Panc1 (cell line): ENCODE measurements around the gene GNG7. TPM values are rescaled to one million over a fixed set of nuclear protein-coding genes. Genes with fewer than 3 reads are reported as not detected.

ENCODE experiments used
- ATAC-seq: fragments of 200-7000 bp; cut with Tn5 transposase; 2 replicates; pipeline ENCODE4 v1.9.1; 2020; ENCODE audit warnings: mild to moderate bottlenecking, moderate library complexity
- BruUV-seq: library from RNA; stranded (reverse); fragments of 400-500 nt; replicated peaks from 2 replicates; lab custom pipeline; 2021; lab: Mats Ljungman, UMichigan
- CTCF ChIA-PET: fragments of 300-600 bp; sonication (Branson Sonifier 250); formaldehyde crosslinking; loops from one replicate; lab custom pipeline; 2022; ENCODE audit warnings: antibody characterized with exemption; lab: Charles Lee
- POLR2A ChIA-PET: fragments of 300-600 bp; sonication (Branson Sonifier 250); formaldehyde crosslinking; loops from one replicate; lab custom pipeline; 2022; ENCODE audit warnings: antibody characterized with exemption; lab: Charles Lee
- DNase-seq: peaks from one replicate; pipeline ENCODE4 v3.0.0-alpha.2; 2010; ENCODE audit warnings: low read depth, low spot score
- H3K27ac ChIP-seq: 2 replicates; pipeline ENCODE4 v1.5.1; 2011; ENCODE audit warnings: mild to moderate bottlenecking, low read length, inconsistent platforms
- H3K27me3 ChIP-seq: fragments of 200-500 bp; sonication (Bioruptor generic); 2 replicates; pipeline ENCODE4 v1.6.0; 2014; ENCODE audit warnings: low read length, inconsistent platforms; ENCODE audit not compliant: control insufficient read depth, insufficient read depth
- H3K36me3 ChIP-seq: fragments of 200-500 bp; sonication (Bioruptor generic); 2 replicates; pipeline ENCODE4 v1.5.1; 2014; ENCODE audit warnings: inconsistent platforms, mild to moderate bottlenecking, low read length, moderate library complexity; ENCODE audit not compliant: control insufficient read depth, insufficient read depth
- H3K4me1 ChIP-seq: 2 replicates; pipeline ENCODE4 v1.5.1; 2011; ENCODE audit warnings: inconsistent platforms, mild to moderate bottlenecking, low read length, moderate library complexity; ENCODE audit not compliant: control insufficient read depth, insufficient read depth
- H3K4me3 ChIP-seq, 2 experiments: 2 replicates each; pipeline ENCODE4 v1.5.1; 2011 to 2012; ENCODE audit warnings: low read depth in 2 of 2, low read length in 2 of 2, mild to moderate bottlenecking in 2 of 2, inconsistent platforms in 1 of 2, moderate library complexity in 1 of 2
- H3K9me3 ChIP-seq: fragments of 200-500 bp; sonication (Bioruptor generic); 2 replicates; pipeline ENCODE4 v1.5.1; 2014; ENCODE audit warnings: low read depth, mild to moderate bottlenecking, inconsistent platforms, low read length, moderate library complexity; ENCODE audit not compliant: control insufficient read depth, insufficient read depth
- POLR2AphosphoS5 ChIP-seq: IDR thresholded peaks from 2 replicates; pipeline ENCODE4 v1.6.1; 2012; ENCODE audit warnings: mild to moderate bottlenecking, low read depth, low read length, moderate library complexity
- TCF7L2 ChIP-seq: IDR thresholded peaks from 2 replicates; pipeline ENCODE4 v1.6.1; 2011; ENCODE audit warnings: mild to moderate bottlenecking, low read depth, low read length, inconsistent platforms
- in situ Hi-C: cut with HindIII; loops from 2 replicates; pipeline ENCODE4 v1.10.0; 2016; ENCODE audit warnings: low sequenced_read_pairs, low pct_unique_long_range_greater_than_20kb
- intact Hi-C: fragments of 100-400 bp; cut with micrococcal nuclease; formaldehyde crosslinking; loops from one replicate; pipeline ENCODE4 v1.10.0; 2022; ENCODE audit not compliant: unreplicated experiment
- total RNA-seq: library from RNA; stranded (reverse); gene quantifications from one replicate; pipeline ENCODE4 v1.2.1, GENCODE V29; 2021; ENCODE audit not compliant: unreplicated experiment
- TF ChIP-seq, protein P1 (sequence below): fragments of 450-650 bp; IDR thresholded peaks from 2 replicates; pipeline ENCODE4 v1.5.1; 2017; ENCODE audit warnings: mild to moderate bottlenecking
- TF ChIP-seq, protein P2 (sequence below), 2 experiments: IDR thresholded peaks; 2 replicates each; pipeline ENCODE4 v1.6.1; 2011 to 2012; ENCODE audit warnings: low read depth in 2 of 2, control low read depth in 1 of 2, low read length in 1 of 2, mild to moderate bottlenecking in 1 of 2, moderate library complexity in 1 of 2; ENCODE audit not compliant: insufficient read depth in 1 of 2

GNG7 gene
- total RNA-seq, 1 experiment from 2014 or later: 0.74 TPM

DNA sequence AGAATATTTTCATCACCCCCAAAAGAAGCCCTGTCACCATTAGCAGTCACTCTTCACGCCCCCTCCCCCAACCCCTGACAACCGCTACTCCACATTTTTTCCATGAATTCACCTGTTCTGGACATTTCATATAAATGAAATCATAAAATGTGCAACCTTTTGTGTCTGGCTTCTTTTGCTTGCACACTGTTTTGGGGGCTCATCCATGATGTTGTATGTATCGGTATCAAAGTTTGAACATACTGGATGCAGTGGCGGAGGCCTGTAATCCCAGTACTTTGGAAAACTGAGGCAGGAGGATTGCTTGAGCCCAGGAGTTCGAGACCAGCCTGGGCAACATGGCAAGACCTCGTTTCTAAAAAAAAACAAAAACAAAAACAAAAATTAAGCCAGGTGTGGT is 219.4 kb downstream of the GNG7 start:
- peaks cover 10% of the 10 kb centered on the region for H3K4me1 ChIP-seq
- no peaks in the 10 kb centered on the region for H3K27me3 ChIP-seq
- H3K27ac ChIP-seq: no peak overlapping the region
- ChIA-PET POLR2A (no interaction called here), CTCF (no interaction called here)
- intact Hi-C loops (no loop called here), in situ Hi-C loops (no loop called here)
- BruUV-seq: no TSS peak
- H3K36me3 ChIP-seq: peaks cover under 1% of the 10 kb centered on the region; the same call in 1 of the 2 replicates
- H3K9me3 ChIP-seq: no peaks in the 10 kb centered on the region
- TF ChIP-seq, protein P1, sequence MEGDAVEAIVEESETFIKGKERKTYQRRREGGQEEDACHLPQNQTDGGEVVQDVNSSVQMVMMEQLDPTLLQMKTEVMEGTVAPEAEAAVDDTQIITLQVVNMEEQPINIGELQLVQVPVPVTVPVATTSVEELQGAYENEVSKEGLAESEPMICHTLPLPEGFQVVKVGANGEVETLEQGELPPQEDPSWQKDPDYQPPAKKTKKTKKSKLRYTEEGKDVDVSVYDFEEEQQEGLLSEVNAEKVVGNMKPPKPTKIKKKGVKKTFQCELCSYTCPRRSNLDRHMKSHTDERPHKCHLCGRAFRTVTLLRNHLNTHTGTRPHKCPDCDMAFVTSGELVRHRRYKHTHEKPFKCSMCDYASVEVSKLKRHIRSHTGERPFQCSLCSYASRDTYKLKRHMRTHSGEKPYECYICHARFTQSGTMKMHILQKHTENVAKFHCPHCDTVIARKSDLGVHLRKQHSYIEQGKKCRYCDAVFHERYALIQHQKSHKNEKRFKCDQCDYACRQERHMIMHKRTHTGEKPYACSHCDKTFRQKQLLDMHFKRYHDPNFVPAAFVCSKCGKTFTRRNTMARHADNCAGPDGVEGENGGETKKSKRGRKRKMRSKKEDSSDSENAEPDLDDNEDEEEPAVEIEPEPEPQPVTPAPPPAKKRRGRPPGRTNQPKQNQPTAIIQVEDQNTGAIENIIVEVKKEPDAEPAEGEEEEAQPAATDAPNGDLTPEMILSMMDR: no peak
- TF ChIP-seq, protein P2, sequence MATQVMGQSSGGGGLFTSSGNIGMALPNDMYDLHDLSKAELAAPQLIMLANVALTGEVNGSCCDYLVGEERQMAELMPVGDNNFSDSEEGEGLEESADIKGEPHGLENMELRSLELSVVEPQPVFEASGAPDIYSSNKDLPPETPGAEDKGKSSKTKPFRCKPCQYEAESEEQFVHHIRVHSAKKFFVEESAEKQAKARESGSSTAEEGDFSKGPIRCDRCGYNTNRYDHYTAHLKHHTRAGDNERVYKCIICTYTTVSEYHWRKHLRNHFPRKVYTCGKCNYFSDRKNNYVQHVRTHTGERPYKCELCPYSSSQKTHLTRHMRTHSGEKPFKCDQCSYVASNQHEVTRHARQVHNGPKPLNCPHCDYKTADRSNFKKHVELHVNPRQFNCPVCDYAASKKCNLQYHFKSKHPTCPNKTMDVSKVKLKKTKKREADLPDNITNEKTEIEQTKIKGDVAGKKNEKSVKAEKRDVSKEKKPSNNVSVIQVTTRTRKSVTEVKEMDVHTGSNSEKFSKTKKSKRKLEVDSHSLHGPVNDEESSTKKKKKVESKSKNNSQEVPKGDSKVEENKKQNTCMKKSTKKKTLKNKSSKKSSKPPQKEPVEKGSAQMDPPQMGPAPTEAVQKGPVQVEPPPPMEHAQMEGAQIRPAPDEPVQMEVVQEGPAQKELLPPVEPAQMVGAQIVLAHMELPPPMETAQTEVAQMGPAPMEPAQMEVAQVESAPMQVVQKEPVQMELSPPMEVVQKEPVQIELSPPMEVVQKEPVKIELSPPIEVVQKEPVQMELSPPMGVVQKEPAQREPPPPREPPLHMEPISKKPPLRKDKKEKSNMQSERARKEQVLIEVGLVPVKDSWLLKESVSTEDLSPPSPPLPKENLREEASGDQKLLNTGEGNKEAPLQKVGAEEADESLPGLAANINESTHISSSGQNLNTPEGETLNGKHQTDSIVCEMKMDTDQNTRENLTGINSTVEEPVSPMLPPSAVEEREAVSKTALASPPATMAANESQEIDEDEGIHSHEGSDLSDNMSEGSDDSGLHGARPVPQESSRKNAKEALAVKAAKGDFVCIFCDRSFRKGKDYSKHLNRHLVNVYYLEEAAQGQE (IDR thresholded peaks at IDR 0.05; ENCODE audit: insufficient read depth in 1 of 2, low read depth in 2 of 2, low read length in 1 of 2): no peak
- H3K4me3 ChIP-seq: no peak overlapping the region
- DNase-seq: no peak
- no peak for ATAC-seq

DNA sequence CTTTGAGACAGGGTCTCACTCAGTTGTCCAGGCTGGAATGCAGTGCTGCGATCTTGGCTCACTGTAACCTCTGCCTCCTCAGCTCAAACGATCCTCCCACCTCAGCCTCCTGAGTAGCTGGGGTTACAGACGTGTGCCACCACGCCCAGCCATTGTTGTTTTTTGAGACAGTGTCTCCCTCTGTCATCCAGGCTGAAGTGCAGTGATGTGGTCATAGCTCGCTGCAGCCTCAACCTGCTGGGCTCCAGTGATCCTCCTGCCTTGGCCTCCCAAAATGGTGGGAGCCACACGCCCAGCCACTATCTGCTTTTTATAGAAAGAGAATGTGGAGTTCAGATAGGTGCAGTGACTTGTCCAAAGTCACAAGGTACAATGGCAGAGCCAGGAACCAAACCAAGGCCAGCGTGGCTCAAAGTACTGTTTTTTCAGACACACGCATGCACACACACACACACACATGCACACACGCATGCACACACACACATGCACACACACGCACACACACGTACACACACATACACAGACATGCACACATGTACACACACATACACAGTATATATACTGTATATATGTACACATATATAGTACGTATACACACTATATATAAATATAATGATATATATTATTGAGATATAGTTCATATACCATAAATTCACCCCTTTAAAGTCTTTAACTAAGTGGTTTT is 220.0 kb downstream of the GNG7 start:
- CTCF ChIA-PET: no interaction called here
- BruUV-seq: no TSS peak

More for the DNA sequence above, 220.0 kb downstream of the GNG7 start:
- ATAC-seq: no peak
- intact Hi-C loops (no loop called here), in situ Hi-C loops (no loop called here)
- Histone ChIP-seq H3K27ac (no peak overlapping the region), H3K4me3 (no peak overlapping the region), H3K27me3 (no peaks in the 10 kb centered on the region), H3K9me3 (no peaks in the 10 kb centered on the region), H3K36me3 (peaks cover 3% of the 10 kb centered on the region; the same call in 1 of the 2 replicates), H3K4me1 (peaks cover 7% of the 10 kb centered on the region)
- no peak for DNase-seq
- TF ChIP-seq, protein P1: no peak
- TF ChIP-seq TCF7L2 (no peak), POLR2AphosphoS5 (no peak)
- POLR2A ChIA-PET: no interaction called here
